Hepatic stellate cell (primary cell): ENCODE results near the gene ABT1.

Experiments used
- DNase-seq: peaks from one replicate; pipeline ENCODE4 v3.0.0; 2011; ENCODE audit warnings: low spot score

The ABT1 gene

DNA sequence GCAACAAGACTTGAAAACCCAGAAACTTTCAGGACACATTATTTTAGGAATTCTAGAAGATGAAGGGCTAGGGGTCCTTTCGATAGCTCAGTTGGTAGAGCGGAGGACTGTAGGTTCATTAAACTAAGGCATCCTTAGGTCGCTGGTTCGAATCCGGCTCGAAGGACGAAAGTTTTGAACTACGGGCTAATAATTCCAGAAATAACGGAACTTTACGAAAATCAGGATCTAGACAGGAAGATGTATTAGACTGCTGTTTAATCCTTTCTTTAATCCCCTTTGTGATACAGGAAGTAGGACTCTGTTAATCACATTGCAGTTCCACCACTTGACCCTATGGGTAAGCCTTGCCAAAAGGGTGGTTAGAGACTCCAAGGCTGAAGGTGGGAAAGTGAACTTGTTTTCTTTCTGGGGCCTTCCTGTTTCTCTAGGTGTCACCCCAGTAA is 21.2 kb upstream of the ABT1 start:
- no peak for DNase-seq

DNA sequence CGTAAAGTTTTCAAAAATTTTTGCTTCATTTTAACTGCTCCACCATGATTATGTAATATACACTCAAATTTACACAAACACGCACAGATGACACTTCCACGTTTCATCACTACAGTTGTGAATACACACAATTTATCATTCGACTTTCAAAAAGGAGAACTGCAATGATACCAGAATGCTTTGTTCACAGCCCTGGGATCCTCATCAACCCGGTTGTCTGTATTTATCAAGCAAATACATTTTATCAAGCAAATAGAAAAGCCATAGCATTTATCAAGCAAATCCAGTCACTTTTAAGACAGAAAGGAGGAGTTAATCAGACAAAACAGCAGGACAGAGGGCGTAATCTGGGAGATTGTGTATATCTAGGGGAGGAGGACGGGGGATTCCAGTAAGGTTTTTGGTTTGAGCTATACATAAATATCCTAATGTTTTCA is 20.3 kb upstream of the ABT1 start:
- DNase-seq = no peak

DNA sequence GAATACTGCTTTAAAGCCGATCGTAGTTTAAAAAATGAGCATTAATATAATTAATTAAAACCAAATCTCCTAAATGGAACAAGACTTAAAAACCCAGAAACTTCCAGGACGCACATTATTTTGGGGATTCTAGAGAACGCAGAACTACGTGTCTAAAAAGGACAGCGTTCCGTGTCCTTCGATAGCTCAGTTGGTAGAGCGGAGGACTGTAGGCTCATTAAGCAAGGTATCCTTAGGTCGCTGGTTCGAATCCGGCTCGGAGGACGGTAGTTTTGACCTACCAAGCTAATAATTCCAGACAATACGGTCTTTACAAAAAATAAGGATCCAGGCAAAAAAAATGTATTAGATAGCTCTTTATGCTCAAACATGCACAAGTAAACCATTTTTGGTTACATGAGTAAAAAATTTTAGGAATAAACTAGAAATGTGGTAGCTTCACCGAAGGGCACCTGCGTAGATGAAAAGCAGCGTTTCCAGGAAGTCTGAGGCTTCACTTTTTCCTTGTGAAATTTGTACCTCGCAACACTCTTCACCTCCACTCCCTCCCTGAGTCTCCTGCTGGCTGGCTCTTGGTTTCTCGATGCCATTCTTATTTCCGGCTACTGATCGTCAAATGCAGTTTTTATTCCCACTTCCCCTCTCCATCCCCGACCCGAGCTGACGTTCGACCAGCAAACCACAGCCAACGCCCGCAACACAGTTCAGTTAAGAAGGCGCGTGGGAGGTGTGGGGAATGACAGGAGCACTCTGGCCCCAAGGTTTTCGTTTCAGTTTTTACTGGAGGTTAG is 19.6 kb upstream of the ABT1 start:
- DNase-seq = no peak

GRCh38 chr6:26577720-26578072 is 19.1 kb upstream of the ABT1 start:
- DNase-seq = no peak

DNA sequence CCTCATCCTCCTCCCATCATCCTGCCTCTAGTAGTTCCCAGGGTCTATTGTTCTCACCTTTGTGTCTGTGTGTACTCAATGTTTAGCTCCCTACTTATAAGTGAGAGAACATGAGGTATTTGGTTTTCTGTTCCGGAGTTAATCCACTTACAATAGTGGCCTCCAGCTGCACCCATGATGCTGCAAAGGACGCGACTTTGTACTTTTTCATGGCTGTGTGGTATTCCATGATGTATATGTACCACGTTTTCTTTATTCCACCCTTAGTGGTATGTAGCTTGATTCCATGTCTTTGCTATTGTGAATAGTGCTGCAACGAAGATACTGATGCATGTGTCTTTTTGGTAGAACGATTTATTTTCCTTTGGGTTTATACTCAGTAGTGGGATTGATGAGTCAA is 18.5 kb upstream of the ABT1 start:
- no peak for DNase-seq

DNA sequence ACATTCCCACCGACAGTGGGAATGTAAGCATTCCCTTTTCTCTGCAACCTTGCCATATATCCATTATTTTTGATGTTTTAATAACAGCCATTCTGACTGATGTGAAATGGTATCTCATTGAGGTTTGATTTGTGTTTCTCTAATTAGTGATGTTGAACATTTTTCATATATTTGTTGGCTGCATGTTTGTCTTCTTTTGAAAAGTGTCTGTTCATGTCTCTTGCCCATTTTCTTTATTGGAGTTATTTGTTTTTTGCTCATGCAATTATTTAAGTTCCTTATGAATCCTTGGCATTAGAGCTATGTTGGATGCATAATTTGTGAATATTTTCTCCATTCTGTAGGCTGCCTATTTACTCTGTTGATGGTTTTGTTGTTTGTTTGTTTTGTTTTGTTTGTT is 18.0 kb upstream of the ABT1 start:
- no peak for DNase-seq

DNA sequence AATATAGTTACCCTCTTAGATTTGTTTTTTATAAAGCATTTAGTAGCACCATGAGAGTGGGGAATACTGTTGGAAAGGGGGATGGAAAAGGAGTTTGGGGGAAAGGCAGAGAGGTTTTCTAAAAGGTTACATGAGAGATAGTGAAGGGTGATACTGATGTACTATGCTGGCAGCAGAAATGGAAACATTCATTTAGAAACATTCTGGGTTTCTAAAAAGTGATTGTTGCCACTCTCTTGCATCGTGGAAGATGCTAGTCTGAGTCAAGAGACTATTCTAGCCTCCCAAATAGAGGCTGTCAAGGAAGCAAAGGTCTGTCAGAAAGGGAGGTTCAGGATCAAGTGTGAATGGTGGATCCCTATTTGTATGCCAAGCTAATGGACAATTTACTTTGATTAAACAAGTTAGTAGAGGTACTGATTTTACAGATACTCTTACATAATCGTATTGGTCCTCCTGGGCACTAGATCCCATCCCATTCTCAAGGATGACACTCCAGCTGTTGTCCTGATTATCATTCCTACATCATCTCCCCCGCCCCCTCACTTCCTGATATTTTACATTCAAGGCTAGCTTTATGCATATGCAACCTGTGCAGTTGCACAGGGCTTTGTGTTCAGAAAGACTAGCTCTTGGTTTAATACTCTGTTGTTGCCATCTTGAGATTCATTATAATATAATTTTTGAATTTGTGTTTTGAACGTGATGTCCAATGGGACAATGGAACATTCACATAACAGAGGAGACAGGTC is 15.4 kb upstream of the ABT1 start:
- DNase-seq = no peak

DNA sequence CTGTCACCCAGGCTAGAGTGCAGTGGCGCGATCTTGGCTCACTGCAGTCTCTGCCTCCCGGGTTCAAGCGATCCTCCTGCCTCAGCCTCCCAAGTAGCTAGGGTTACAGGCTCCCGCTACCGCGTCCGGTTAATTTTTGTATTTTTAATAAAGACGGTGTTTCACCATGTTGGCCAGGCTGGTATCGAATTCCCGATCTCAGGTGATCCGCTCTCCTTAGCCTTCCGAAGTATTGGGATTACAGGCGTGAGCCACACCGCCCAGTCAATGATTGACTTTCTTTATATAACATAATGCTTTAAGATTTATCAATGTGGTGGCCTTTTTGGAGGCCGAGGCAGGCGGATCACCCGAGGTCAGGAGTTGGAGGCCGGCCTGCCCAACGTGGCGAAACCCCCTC is 7.8 kb upstream of the ABT1 start:
- no peak for DNase-seq

GRCh38 chr6:26592649-26593048 is 4.1 kb upstream of the ABT1 start:
- DNase-seq = no peak

DNA sequence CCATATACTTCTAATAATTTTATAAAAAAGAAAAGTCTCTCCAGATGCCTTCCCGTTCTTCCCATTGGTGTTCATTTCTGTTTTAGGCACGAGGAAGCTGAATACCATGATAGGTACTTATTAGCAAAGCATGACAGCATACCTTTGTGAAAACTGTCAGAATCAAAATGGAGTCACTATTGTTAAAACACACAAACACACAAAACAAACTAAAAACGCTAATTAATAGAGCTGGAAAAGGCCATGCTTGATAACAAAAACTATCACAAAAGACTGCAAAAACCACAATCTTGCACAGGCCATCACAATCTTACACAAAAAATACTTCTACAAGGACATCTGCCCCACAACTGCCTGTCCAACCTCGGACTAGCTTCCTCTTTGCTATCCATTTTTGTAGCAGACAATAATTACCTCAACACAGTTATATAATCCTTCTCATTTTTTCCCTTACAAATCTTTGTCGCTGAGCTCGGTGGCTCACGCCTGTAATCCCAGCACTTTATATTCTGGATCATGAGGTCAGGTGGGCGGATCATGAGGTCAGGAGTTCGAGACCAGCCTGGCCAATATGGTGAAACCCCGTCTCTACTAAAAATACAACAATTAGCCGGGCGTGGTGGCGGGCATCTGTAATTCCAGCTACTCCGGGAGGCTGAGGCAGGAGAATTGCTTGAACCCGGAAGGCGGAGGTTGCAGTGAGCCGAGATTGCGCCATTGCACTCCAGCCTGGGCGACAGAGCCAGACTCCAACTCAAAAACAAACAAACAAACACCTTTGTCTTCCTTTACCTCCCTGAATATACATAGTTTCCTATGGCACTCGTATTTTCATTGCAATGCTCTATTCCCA is 3.2 kb upstream of the ABT1 start:
- DNase-seq = no peak

DNA sequence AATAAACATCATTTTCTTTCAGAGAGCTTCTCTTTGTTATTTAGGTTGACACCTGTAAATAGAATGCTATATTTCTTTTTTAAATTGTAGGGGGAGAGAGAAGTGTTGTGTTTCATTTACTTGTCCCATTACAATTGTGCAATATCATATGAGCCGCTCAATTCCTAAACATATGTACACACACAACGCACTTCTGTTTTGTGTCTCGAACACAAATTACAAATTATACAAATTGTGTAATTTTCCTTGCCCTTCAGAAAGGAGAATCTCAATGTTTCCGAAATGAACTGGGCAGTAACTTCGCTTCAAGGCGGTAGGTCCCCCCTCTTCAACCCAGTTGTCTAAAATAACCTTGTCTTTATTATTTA is 2.6 kb upstream of the ABT1 start:
- DNase-seq = no peak

DNA sequence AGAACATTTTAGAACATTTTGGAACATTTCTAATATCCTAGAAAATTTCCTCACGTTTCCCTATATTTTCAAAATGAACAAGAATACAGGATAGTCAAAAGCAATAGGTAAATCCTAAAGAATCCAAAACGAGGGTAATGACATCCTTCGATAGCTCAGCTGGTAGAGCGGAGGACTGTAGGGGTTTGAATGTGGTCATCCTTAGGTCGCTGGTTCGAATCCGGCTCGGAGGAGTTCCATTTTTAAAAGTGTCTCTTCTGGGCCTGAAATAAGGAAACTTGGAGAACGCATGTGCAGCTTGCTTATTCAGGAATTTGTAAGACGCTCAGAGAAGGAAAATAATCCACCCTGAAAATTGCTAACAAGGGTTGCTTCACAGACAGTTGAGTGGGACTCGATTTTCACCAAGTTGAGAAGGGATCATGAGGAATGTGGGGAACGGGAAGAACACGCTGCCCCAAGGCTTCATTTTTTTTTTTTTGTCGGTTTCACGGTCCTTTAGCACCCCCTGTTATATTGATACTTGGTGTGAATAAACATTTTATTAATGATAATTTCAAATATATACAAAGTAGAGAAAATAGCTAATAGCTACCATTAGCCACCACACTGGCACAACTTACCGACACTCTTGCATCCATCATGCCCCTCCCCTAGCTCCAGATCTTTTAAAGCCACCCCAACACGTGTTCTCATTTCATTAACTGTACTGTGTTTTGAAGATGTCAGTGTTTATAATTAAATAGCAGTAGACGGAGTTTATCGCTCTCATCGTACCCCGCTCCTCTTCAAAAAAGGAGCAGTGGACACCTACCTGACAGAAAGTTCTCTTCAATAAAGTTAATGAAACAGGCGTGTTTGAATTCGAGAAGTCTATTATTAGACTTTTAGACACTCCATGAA is 1.8 kb upstream of the ABT1 start:
- peak; percentile 46 for DNase-seq

- DNase-seq = peak; percentile 78
Observed at GRCh38 chr6:26595669-26596269, 984 bp upstream of the ABT1 start.

DNA sequence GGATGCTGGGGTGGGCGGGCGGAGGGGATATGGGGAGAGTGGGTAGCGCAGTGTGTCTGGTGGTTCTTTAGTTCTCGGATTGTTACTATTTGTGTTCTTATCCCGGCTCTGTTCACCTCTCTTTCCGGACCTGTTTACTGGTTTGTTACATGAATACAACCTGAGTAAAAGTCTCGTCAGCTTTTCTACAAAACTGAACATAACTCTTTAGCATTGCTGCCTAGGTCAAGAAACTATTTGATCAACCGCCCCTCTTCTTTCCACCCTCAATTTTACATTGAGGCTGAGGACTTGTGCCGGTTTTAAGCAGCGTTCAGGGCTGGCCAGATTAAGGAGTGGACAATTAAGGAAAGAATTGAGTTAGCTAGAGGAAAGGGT is 625 bp downstream of the ABT1 start:
- DNase-seq = no peak

DNA sequence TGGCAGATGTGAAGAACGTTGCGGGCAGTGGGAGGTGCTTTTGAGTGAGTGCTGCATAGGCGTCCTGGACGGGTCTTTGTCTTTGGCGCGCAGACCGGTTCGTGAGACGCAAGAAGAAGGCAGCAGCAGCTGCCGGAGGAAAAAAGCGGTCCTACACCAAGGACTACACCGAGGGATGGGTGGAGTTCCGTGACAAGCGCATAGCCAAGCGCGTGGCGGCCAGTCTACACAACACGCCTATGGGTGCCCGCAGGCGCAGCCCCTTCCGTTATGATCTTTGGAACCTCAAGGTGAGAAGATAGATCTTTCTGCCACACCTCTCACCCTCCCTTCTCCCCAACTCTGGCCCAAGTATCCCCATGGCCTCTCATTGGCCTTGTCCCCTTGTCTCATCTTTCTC is 1.1 kb downstream of the ABT1 start:
- DNase-seq = no peak

- no peak for DNase-seq
Observed at GRCh38 chr6:26598267-26598666, 1.5 kb downstream of the ABT1 start.

GRCh38 chr6:26599134-26599533 is 2.4 kb downstream of the ABT1 start:
- no peak for DNase-seq

DNA sequence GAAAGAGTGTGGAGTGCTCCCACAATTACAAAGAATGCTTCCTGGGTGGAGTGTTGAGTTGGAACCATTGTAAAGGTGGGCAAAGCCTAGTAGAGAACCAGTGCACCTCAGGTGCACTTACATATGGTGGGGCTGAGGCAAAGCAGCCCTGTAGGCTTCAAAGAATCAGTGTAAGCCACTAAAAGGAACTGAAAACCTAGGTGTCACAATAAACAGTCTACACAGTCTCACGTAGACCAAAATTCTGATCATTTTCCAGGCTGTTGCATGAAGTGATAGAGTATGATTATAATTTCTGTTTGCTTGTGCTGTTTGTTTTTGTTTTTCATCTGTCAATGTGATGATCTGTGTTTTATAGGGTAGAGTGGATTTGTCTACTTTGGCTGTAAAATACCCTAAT is 2.8 kb downstream of the ABT1 start:
- DNase-seq = no peak

- DNase-seq = no peak
Observed at GRCh38 chr6:26600759-26601158, 4.0 kb downstream of the ABT1 start.

GRCh38 chr6:26602262-26602661 is 5.5 kb downstream of the ABT1 start:
- no peak for DNase-seq

DNA sequence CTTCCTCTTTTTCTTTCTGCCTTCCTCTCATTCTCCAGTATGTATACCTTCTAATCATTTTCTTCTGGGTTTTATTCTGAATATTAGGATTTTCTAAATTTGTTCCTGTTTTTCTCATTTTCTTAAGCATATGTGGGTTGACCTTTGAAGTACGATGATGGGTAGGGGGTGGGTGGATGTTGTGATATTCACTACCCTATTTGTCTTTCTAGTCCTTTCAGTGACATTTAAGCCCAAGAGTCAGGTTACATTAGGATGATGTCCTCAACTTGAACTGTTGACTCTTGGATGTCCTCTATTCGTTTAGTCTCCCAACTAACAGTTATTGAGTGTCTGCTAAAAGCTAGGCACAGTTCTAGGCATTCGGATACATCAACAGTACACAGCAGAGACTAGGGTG is 7.3 kb downstream of the ABT1 start:
- DNase-seq = no peak
